ENCODE results near the gene TPD52L1.

- TF ChIP-seq CTCF (IDR thresholded peaks at IDR 0.05): no peak
- no peak for TF ChIP-seq POLR2A (IDR thresholded peaks at IDR 0.05)
Observed at GRCh38 chr6:125215252-125215819, 61.8 kb downstream of the TPD52L1 start.

All from right lobe of liver (tissue), 4 donors.